ENCODE results near the gene NPY2R. TPM values are rescaled to one million over a fixed set of nuclear protein-coding genes. Genes with fewer than 3 reads are reported as not detected.

The NPY2R gene
- total RNA-seq, 1 experiment from 2014 or later: not detected

DNA sequence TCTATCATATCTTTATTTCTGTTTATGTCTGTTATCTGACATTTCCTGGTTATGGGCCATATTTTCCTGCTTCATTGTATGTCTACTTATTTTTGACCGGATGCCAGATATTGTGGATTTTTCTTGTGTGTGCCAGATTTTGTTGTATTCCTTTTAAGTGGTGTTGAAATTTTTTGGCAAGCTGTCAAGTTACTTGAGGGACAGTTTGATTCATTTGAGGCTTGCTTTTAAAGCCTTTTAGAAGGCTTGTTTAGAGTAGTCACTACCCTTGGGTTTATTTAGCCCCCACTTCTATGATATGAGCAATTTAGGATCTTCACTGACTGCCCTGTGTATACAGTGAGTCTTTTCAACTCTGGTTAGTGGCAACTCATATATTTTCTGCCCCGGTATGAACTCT lies 29.2 kb upstream of the NPY2R start:
- no peaks in the 10 kb centered on the region for H3K9me3 ChIP-seq (ENCODE audit: low read depth, low read length, poor library complexity, severe bottlenecking)
- no peak overlapping the region for H3K4me3 ChIP-seq (ENCODE audit: low read depth, low read length, poor library complexity, severe bottlenecking)
- no peaks in the 10 kb centered on the region for H3K27me3 ChIP-seq (replicated peaks; ENCODE audit: insufficient read depth, low read depth, low read length, poor library complexity)
- intact Hi-C loops (cut with micrococcal nuclease; ENCODE audit: unreplicated experiment): no loop called here
- POLR2A ChIA-PET (ENCODE audit: low non-redundant PET): no interaction called here
- H3K36me3 ChIP-seq (ENCODE audit: insufficient read depth, low read length, poor library complexity, severe bottlenecking): no peaks in the 10 kb centered on the region
- BruUV-seq (replicated peaks): no TSS peak
- peak; percentile 22 for DNase-seq (ENCODE audit: low spot score)
- H3K27ac ChIP-seq (ENCODE audit: low read depth, low read length, poor library complexity, severe bottlenecking): no peak overlapping the region
- CTCF ChIA-PET: no interaction called here
- H3K4me1 ChIP-seq (ENCODE audit: insufficient read depth, low read length, poor library complexity, severe bottlenecking): no peaks in the 10 kb centered on the region
- TF ChIP-seq, protein P1, sequence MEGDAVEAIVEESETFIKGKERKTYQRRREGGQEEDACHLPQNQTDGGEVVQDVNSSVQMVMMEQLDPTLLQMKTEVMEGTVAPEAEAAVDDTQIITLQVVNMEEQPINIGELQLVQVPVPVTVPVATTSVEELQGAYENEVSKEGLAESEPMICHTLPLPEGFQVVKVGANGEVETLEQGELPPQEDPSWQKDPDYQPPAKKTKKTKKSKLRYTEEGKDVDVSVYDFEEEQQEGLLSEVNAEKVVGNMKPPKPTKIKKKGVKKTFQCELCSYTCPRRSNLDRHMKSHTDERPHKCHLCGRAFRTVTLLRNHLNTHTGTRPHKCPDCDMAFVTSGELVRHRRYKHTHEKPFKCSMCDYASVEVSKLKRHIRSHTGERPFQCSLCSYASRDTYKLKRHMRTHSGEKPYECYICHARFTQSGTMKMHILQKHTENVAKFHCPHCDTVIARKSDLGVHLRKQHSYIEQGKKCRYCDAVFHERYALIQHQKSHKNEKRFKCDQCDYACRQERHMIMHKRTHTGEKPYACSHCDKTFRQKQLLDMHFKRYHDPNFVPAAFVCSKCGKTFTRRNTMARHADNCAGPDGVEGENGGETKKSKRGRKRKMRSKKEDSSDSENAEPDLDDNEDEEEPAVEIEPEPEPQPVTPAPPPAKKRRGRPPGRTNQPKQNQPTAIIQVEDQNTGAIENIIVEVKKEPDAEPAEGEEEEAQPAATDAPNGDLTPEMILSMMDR (conservative IDR thresholded peaks at IDR 0.05; ENCODE audit: low read depth, low read length): no peak
- no peak for TF ChIP-seq EZH2 (IDR thresholded peaks at IDR 0.05; ENCODE audit: borderline replicate concordance, low read depth, low read length, poor library complexity, severe bottlenecking)

GRCh38 chr4:155186972-155187371 lies 21.5 kb upstream of the NPY2R start:
- no peaks in the 10 kb centered on the region for H3K9me3 ChIP-seq (ENCODE audit: low read depth, low read length, poor library complexity, severe bottlenecking)
- H3K27ac ChIP-seq (ENCODE audit: low read depth, low read length, poor library complexity, severe bottlenecking): no peak overlapping the region
- H3K4me3 ChIP-seq (ENCODE audit: low read depth, low read length, poor library complexity, severe bottlenecking): no peak overlapping the region
- POLR2A ChIA-PET (ENCODE audit: low non-redundant PET): no interaction called here
- CTCF ChIA-PET: no interaction called here
- intact Hi-C loops (cut with micrococcal nuclease; ENCODE audit: unreplicated experiment): no loop called here
- no peak for DNase-seq (ENCODE audit: low spot score)
- H3K4me1 ChIP-seq (ENCODE audit: insufficient read depth, low read length, poor library complexity, severe bottlenecking): no peaks in the 10 kb centered on the region
- BruUV-seq (replicated peaks): no TSS peak
- H3K27me3 ChIP-seq (replicated peaks; ENCODE audit: insufficient read depth, low read depth, low read length, poor library complexity): no peaks in the 10 kb centered on the region
- no peaks in the 10 kb centered on the region for H3K36me3 ChIP-seq (ENCODE audit: insufficient read depth, low read length, poor library complexity, severe bottlenecking)
- TF ChIP-seq EZH2 (IDR thresholded peaks at IDR 0.05; ENCODE audit: borderline replicate concordance, low read depth, low read length, poor library complexity, severe bottlenecking): no peak
- TF ChIP-seq, protein P1 (conservative IDR thresholded peaks at IDR 0.05; ENCODE audit: low read depth, low read length): no peak

- no peaks in the 10 kb centered on the region for H3K36me3 ChIP-seq (ENCODE audit: insufficient read depth, low read length, poor library complexity, severe bottlenecking)
- no peaks in the 10 kb centered on the region for H3K27me3 ChIP-seq (replicated peaks; ENCODE audit: insufficient read depth, low read depth, low read length, poor library complexity)
- no peak for TF ChIP-seq EZH2 (IDR thresholded peaks at IDR 0.05; ENCODE audit: borderline replicate concordance, low read depth, low read length, poor library complexity, severe bottlenecking)
- TF ChIP-seq, protein P1 (conservative IDR thresholded peaks at IDR 0.05; ENCODE audit: low read depth, low read length): no peak
- BruUV-seq (replicated peaks): no TSS peak
- H3K4me1 ChIP-seq (ENCODE audit: insufficient read depth, low read length, poor library complexity, severe bottlenecking): no peaks in the 10 kb centered on the region
- no peaks in the 10 kb centered on the region for H3K9me3 ChIP-seq (ENCODE audit: low read depth, low read length, poor library complexity, severe bottlenecking)
- DNase-seq (ENCODE audit: low spot score): no peak
- no peak overlapping the region for H3K27ac ChIP-seq (ENCODE audit: low read depth, low read length, poor library complexity, severe bottlenecking)
- POLR2A ChIA-PET (ENCODE audit: low non-redundant PET): no interaction called here
- H3K4me3 ChIP-seq (ENCODE audit: low read depth, low read length, poor library complexity, severe bottlenecking): no peak overlapping the region
- intact Hi-C loops (cut with micrococcal nuclease; ENCODE audit: unreplicated experiment): no loop called here
- CTCF ChIA-PET: no interaction called here
These were observed 20.4 kb upstream of the NPY2R start for GRCh38 chr4:155187989-155188388.

All from A673 (cell line).